GM23338 (cell line): ENCODE data around the gene MAN1C1. TPM values are rescaled to one million over a fixed set of nuclear protein-coding genes. Genes with fewer than 3 reads are reported as not detected.

ENCODE experiments used
- ATAC-seq: fragments of 200-7000 bp; cut with Tn5 transposase; 3 replicates; pipeline ENCODE4 v1.9.1; 2020
- DNase-seq: peaks from one replicate; pipeline ENCODE4 v3.0.0-alpha.2; 2015; ENCODE audit warnings: low spot score
- H2AFZ ChIP-seq: fragments of 200-600 bp; sonication (generic); 2 replicates; pipeline ENCODE4 v1.8.0; 2016; ENCODE audit warnings: antibody characterized with exemption, mild to moderate bottlenecking, moderate library complexity
- H3F3A ChIP-seq: fragments of 200-600 bp; sonication (generic); replicated peaks from 2 replicates; pipeline ENCODE4 v1.8.0; 2017; ENCODE audit warnings: antibody characterized with exemption, mixed run types, low read depth
- H3K27ac ChIP-seq: fragments of 200-600 bp; sonication (generic); 2 replicates; pipeline ENCODE4 v1.6.1; 2016; ENCODE audit warnings: low read depth
- H3K27me3 ChIP-seq: fragments of 200-600 bp; sonication (generic); 2 replicates; pipeline ENCODE4 v1.8.0; 2016; ENCODE audit warnings: mild to moderate bottlenecking, mixed run types, moderate library complexity; ENCODE audit not compliant: insufficient read depth
- H3K36me3 ChIP-seq: fragments of 200-600 bp; sonication (generic); 2 replicates; pipeline ENCODE4 v1.8.0; 2016; ENCODE audit warnings: mild to moderate bottlenecking; ENCODE audit not compliant: insufficient read depth
- H3K4me1 ChIP-seq: fragments of 200-600 bp; sonication (generic); 2 replicates; pipeline ENCODE4 v1.8.0; 2016; ENCODE audit warnings: mild to moderate bottlenecking, moderate library complexity; ENCODE audit not compliant: insufficient read depth
- H3K4me2 ChIP-seq: fragments of 200-600 bp; sonication (generic); 2 replicates; pipeline ENCODE4 v1.7.1; 2017; ENCODE audit warnings: mixed run types
- H3K4me3 ChIP-seq: fragments of 200-600 bp; sonication (generic); 2 replicates; pipeline ENCODE4 v1.6.1; 2016; ENCODE audit warnings: mixed run types
- H3K79me2 ChIP-seq: fragments of 200-600 bp; sonication (generic); replicated peaks from 2 replicates; pipeline ENCODE4 v1.8.0; 2017; ENCODE audit warnings: mild to moderate bottlenecking; ENCODE audit not compliant: insufficient read depth
- H3K9me2 ChIP-seq: fragments of 200-600 bp; sonication (generic); 2 replicates; pipeline ENCODE4 v1.8.0; 2017; ENCODE audit not compliant: insufficient read depth
- H4K20me1 ChIP-seq: fragments of 200-600 bp; sonication (generic); replicated peaks from 2 replicates; pipeline ENCODE4 v1.8.0; 2017; ENCODE audit warnings: mild to moderate bottlenecking; ENCODE audit not compliant: insufficient read depth
- H3K27ac Mint-ChIP-seq: 2 replicates; pipeline ENCODE4 v1.8.0; 2020; ENCODE audit warnings: inconsistent platforms, mild to moderate bottlenecking, moderate library complexity, mixed read lengths
- H3K27me3 Mint-ChIP-seq: 3 replicates; pipeline ENCODE4 v1.8.0; 2022; ENCODE audit warnings: low read depth, mild to moderate bottlenecking, moderate library complexity, mixed read lengths, inconsistent platforms; ENCODE audit not compliant: insufficient read depth, poor library complexity
- H3K36me3 Mint-ChIP-seq: 3 replicates; pipeline ENCODE4 v1.8.0; 2021; ENCODE audit warnings: low read depth, mild to moderate bottlenecking, inconsistent platforms, moderate library complexity, mixed read lengths
- H3K4me1 Mint-ChIP-seq: 3 replicates; pipeline ENCODE4 v1.8.0; 2020; ENCODE audit warnings: mild to moderate bottlenecking, inconsistent platforms, mixed read lengths
- H3K4me3 Mint-ChIP-seq: 3 replicates; pipeline ENCODE4 v1.8.0; 2021; ENCODE audit warnings: moderate library complexity, mild to moderate bottlenecking, inconsistent platforms, mixed read lengths
- H3K9me3 Mint-ChIP-seq: 3 replicates; pipeline ENCODE4 v1.8.0; 2020; ENCODE audit warnings: moderate library complexity, mild to moderate bottlenecking, inconsistent platforms, mixed read lengths
- CREB1 ChIP-seq: fragments of 250-450 bp; sonication (Bioruptor Pico); IDR thresholded peaks from 2 replicates; pipeline ENCODE4 v1.5.0; 2020; ENCODE audit warnings: low read depth, mild to moderate bottlenecking, moderate library complexity
- CTCF ChIP-seq, 2 experiments: fragments of 200-600 bp in 1 of 2; sonication (generic) in 1 of 2; conservative IDR thresholded peaks; 2 replicates each; pipeline versions ENCODE4 v1.5.1 to v1.6.1; 2016 to 2017; ENCODE audit warnings: antibody characterized with exemption in 2 of 2, low read depth in 2 of 2, mild to moderate bottlenecking in 2 of 2, moderate library complexity in 1 of 2
- ETS1 ChIP-seq: IDR thresholded peaks from 2 replicates; pipeline ENCODE4 v1.6.1; 2016; ENCODE audit warnings: antibody characterized with exemption
- EZH2 ChIP-seq: fragments of 200-600 bp; sonication (generic); IDR thresholded peaks from one replicate; pipeline ENCODE4 v1.8.0; 2017; ENCODE audit warnings: antibody characterized with exemption, mild to moderate bottlenecking, low read depth; ENCODE audit not compliant: unreplicated experiment
- EZH2phosphoT487 ChIP-seq: fragments of 200-600 bp; sonication (generic); IDR thresholded peaks from one replicate; pipeline ENCODE4 v1.8.1; 2018; ENCODE audit warnings: antibody characterized with exemption; ENCODE audit not compliant: unreplicated experiment
- JUNB ChIP-seq: IDR thresholded peaks from one replicate; pipeline ENCODE4 v1.6.1; 2016; ENCODE audit warnings: antibody characterized with exemption; ENCODE audit not compliant: unreplicated experiment
- POLR2AphosphoS5 ChIP-seq: IDR thresholded peaks from 2 replicates; pipeline ENCODE4 v1.6.1; 2016; ENCODE audit warnings: antibody characterized with exemption, low read depth
- STAT1 ChIP-seq: IDR thresholded peaks from one replicate; pipeline ENCODE4 v1.6.1; 2016; ENCODE audit warnings: antibody characterized with exemption; ENCODE audit not compliant: unreplicated experiment
- ZNF114 ChIP-seq: fragments of 250-450 bp; sonication (Bioruptor Pico); IDR thresholded peaks from 2 replicates; pipeline ENCODE4 v1.5.0; 2020; ENCODE audit warnings: mild to moderate bottlenecking, moderate library complexity
- ZNF331 ChIP-seq: fragments of 250-450 bp; sonication (Bioruptor Pico); IDR thresholded peaks from 2 replicates; pipeline ENCODE4 v1.5.0; 2020; ENCODE audit warnings: low read depth, mild to moderate bottlenecking, moderate library complexity
- polyA plus RNA-seq: library from polyadenylated mRNA; unstranded; fragments of >200 nt; fragmentation: Nextera tagmentation; extraction: Ambion mirVana; gene quantifications from 2 replicates; pipeline ENCODE4 v1.2.1, GENCODE V29; 2016
- total RNA-seq: library from RNA; depleted of rRNA; stranded (reverse); fragments of >200 nt; shearing (Covaris generic); gene quantifications from 2 replicates; pipeline ENCODE4 v1.2.3, GENCODE V29; 2014
- TF ChIP-seq, protein P1 (sequence below): IDR thresholded peaks from one replicate; pipeline ENCODE4 v1.6.1; 2018; ENCODE audit warnings: antibody characterized with exemption; ENCODE audit not compliant: unreplicated experiment

MAN1C1 gene
- total and polyA plus RNA-seq, 2 experiments from 2014 or later = 5.4 to 13.6 TPM

DNA sequence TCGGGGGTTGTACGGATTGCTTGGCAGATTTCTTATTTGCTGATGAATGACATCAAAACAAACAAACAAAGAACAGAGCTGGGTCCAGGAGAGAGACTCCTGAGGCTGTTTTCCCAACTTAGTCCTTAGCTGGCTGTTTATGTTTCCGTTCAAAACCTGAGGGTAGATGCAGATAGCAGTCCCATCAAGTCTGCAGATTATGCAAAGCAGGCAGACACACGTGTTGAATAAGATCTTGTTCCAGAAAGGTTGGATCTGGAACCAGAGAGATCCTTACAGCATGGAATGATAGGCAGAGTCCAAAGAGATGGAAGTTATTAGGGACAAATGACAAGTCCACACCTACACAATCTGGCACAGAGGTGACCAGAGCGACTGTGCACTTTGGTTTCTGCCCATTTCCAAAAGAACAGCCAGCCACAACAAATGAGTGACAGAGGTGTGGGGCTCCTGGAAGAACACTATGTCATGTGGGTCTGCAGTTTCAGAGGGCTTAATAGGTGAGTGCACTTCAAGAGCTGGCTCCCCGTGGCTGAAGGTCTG is 65.5 kb downstream of the MAN1C1 start (continued):
- TF ChIP-seq ETS1 = no peak
- no peak for TF ChIP-seq JUNB
- TF ChIP-seq STAT1 = no peak
- TF ChIP-seq POLR2AphosphoS5 = no peak
- no peak for TF ChIP-seq CREB1 (CRISPR knock-in tag)
- no peak for TF ChIP-seq ZNF114 (CRISPR knock-in tag)
- no peak for TF ChIP-seq EZH2phosphoT487
- TF ChIP-seq ZNF331 (CRISPR knock-in tag) = no peak
- no peak for TF ChIP-seq EZH2

DNA sequence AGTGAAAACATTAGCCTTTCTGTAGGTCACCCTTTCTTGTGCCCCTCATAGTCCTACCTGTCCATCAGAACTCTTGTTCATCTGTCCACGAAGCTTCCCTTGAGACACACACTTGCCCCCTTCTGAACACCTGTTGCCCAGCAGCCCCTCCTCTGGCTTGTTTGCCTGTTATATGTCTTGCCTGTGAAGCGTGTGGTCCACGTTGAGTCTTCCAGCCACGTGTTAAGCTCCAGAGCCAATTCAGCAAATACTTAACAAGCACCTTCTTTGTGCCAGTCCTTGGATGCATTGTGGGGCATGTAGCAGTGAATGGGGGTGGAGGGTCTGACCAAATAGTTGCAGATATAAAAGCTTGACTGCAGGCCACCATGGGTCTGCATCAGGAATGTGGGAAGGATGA is 66.6 kb downstream of the MAN1C1 start:
- H3K4me3 Mint-ChIP-seq = no peak overlapping the region
- no peak for ATAC-seq
- H4K20me1 ChIP-seq = no peaks in the 10 kb centered on the region
- no peak overlapping the region for H3K27ac Mint-ChIP-seq
- H2AFZ ChIP-seq = no peak overlapping the region
- H3K4me1 Mint-ChIP-seq = peaks cover 24% of the 10 kb centered on the region; the same call in 2 of the 3 replicates
- no peaks in the 10 kb centered on the region for H3K79me2 ChIP-seq
- H3K9me2 ChIP-seq = no peaks in the 10 kb centered on the region
- H3K27me3 Mint-ChIP-seq = peaks cover 6% of the 10 kb centered on the region
- H3K36me3 Mint-ChIP-seq = no peaks in the 10 kb centered on the region
- 0 out of 2 replicates have a peak overlapping the region, but pooled peaks have one; percentile 43 for H3K4me2 ChIP-seq
- H3K4me3 ChIP-seq = no peak overlapping the region
- peaks cover 6% of the 10 kb centered on the region for H3K4me1 ChIP-seq
- H3K27ac ChIP-seq = no peak overlapping the region
- no peaks in the 10 kb centered on the region for H3F3A ChIP-seq
- H3K9me3 Mint-ChIP-seq = no peaks in the 10 kb centered on the region
- H3K36me3 ChIP-seq = no peaks in the 10 kb centered on the region
- TF ChIP-seq EZH2phosphoT487 (no peak), STAT1 (no peak), EZH2 (no peak)
- H3K27me3 ChIP-seq = no peaks in the 10 kb centered on the region
- DNase-seq = no peak

- Mint-ChIP-seq H3K9me3 (no peaks in the 10 kb centered on the region), H3K36me3 (no peaks in the 10 kb centered on the region), H3K4me1 (peaks cover 24% of the 10 kb centered on the region; the same call in 2 of the 3 replicates), H3K27ac (peak overlapping the region; percentile 21; the same call in 1 of the 2 replicates), H3K4me3 (no peak overlapping the region; the same call in 2 of the 3 replicates), H3K27me3 (peaks cover 6% of the 10 kb centered on the region)
- Histone ChIP-seq H3K36me3 (no peaks in the 10 kb centered on the region), H4K20me1 (no peaks in the 10 kb centered on the region), H3K4me2 (0 out of 2 replicates have a peak overlapping the region, but pooled peaks have one; percentile 43), H3K4me1 (peaks cover 6% of the 10 kb centered on the region), H3K27ac (no peak overlapping the region), H3K27me3 (no peaks in the 10 kb centered on the region), H3K9me2 (no peaks in the 10 kb centered on the region), H2AFZ (no peak overlapping the region), H3F3A (no peaks in the 10 kb centered on the region), H3K4me3 (no peak overlapping the region), H3K79me2 (no peaks in the 10 kb centered on the region)
- ATAC-seq (peak; percentile 33), DNase-seq (no peak)
- TF ChIP-seq JUNB = no peak
- TF ChIP-seq CTCF (conservative IDR thresholded peaks at IDR 0.05; ENCODE audit: low read depth in 2 of 2) = no peak
- TF ChIP-seq, protein P1, sequence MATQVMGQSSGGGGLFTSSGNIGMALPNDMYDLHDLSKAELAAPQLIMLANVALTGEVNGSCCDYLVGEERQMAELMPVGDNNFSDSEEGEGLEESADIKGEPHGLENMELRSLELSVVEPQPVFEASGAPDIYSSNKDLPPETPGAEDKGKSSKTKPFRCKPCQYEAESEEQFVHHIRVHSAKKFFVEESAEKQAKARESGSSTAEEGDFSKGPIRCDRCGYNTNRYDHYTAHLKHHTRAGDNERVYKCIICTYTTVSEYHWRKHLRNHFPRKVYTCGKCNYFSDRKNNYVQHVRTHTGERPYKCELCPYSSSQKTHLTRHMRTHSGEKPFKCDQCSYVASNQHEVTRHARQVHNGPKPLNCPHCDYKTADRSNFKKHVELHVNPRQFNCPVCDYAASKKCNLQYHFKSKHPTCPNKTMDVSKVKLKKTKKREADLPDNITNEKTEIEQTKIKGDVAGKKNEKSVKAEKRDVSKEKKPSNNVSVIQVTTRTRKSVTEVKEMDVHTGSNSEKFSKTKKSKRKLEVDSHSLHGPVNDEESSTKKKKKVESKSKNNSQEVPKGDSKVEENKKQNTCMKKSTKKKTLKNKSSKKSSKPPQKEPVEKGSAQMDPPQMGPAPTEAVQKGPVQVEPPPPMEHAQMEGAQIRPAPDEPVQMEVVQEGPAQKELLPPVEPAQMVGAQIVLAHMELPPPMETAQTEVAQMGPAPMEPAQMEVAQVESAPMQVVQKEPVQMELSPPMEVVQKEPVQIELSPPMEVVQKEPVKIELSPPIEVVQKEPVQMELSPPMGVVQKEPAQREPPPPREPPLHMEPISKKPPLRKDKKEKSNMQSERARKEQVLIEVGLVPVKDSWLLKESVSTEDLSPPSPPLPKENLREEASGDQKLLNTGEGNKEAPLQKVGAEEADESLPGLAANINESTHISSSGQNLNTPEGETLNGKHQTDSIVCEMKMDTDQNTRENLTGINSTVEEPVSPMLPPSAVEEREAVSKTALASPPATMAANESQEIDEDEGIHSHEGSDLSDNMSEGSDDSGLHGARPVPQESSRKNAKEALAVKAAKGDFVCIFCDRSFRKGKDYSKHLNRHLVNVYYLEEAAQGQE = no peak
- TF ChIP-seq STAT1 = no peak
- TF ChIP-seq EZH2 = no peak
Measured at GRCh38 chr1:25683731-25684130, 67.1 kb downstream of the MAN1C1 start.
